22Rv1 (cell line): ENCODE data around the gene MAN2A2.
A peak's percentile ranks its signal among the peaks of the same experiment; 100 is the strongest.
"Not testable (repeated sequence)": the region's sequence is repeated elsewhere in the genome, so short reads cannot be mapped to it uniquely, and the experiment has no call there.

ENCODE experiments used
- H3K27ac ChIP-seq: fragments of 450-650 bp; 2 replicates; pipeline ENCODE4 v1.5.1; 2017
- ZFX ChIP-seq: fragments of 450-650 bp; IDR thresholded peaks from 2 replicates; pipeline ENCODE4 v1.6.1; 2017; ENCODE audit warnings: antibody characterized with exemption, borderline replicate concordance
- TF ChIP-seq, protein P1 (sequence below): fragments of 450-650 bp; IDR thresholded peaks from 2 replicates; pipeline ENCODE4 v1.5.1; 2017; ENCODE audit warnings: mild to moderate bottlenecking

Gene MAN2A2

GRCh38 chr15:90921887-90922286 lies 18.8 kb downstream of the MAN2A2 start:
- no peak for TF ChIP-seq ZFX
- TF ChIP-seq, protein P1, sequence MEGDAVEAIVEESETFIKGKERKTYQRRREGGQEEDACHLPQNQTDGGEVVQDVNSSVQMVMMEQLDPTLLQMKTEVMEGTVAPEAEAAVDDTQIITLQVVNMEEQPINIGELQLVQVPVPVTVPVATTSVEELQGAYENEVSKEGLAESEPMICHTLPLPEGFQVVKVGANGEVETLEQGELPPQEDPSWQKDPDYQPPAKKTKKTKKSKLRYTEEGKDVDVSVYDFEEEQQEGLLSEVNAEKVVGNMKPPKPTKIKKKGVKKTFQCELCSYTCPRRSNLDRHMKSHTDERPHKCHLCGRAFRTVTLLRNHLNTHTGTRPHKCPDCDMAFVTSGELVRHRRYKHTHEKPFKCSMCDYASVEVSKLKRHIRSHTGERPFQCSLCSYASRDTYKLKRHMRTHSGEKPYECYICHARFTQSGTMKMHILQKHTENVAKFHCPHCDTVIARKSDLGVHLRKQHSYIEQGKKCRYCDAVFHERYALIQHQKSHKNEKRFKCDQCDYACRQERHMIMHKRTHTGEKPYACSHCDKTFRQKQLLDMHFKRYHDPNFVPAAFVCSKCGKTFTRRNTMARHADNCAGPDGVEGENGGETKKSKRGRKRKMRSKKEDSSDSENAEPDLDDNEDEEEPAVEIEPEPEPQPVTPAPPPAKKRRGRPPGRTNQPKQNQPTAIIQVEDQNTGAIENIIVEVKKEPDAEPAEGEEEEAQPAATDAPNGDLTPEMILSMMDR: no peak

GRCh38 chr15:90922712-90923322 lies 19.7 kb downstream of the MAN2A2 start:
- H3K27ac ChIP-seq: peak overlapping the region; percentile 3; the same call in 1 of the 2 replicates

More at GRCh38 chr15:90921887-90922286, 18.8 kb downstream of the MAN2A2 start:
- H3K27ac ChIP-seq: no peak overlapping the region

DNA sequence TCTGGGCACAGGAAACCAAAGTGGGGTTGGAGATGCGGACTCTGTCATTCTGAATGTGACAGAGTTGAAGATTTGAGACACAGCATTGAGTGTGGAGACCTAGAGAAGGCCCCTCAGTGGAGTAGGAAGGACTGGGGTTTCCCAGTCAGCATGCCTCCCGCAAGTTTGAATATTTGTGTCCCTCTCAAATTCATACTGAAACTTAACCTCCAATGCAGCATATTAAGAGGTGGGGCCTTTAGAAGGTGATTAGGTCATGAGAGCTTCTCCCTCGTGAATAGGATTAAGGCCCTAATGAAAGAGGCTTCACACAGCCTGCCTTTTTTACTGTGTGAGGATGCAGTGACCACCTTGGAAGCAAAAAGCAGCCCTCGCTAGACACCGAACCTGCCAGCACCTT lies 21.3 kb downstream of the MAN2A2 start:
- no peak overlapping the region for H3K27ac ChIP-seq
- TF ChIP-seq, protein P1: no peak
- no peak for TF ChIP-seq ZFX

DNA sequence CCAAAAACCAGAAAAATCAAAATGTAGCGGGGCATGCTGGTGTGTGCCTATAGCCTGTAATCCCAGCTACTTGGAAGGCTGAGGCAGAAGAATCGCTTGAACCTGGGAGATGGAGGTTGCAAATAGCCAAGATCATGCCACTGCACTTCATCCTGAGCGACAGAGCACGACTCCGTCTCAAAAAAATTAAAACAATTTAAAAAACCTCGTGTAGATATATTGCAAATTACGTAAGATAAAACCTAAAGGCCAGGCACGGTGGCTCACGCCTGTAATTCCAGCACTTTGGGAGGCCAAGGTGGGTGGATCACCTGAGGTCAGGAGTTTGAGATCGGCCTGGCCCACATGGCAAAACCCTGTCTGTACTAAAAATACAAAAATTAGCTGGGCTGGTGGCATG lies 23.7 kb downstream of the MAN2A2 start:
- H3K27ac ChIP-seq: not testable (repeated sequence)

DNA sequence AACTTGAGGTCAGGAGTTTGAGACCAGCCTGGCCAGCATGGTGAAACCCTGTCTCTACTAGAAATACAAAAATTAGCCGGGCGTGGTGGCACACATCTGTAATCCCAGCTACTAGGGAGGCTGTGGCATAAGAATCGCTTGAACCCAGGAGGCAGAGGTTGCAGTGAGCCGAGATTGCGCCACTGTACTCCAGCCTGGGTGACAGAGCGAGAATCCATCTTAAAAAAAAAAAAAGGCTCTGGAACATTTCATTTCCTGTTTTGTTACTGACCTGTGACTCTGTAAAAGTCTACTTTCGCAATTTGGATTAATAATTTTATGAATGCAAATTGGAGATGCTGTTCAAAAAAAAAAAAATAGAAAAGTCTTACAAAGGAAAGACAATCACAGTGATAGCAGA lies 25.0 kb downstream of the MAN2A2 start:
- H3K27ac ChIP-seq: peak overlapping the region; percentile 97; the same call in 1 of the 2 replicates

DNA sequence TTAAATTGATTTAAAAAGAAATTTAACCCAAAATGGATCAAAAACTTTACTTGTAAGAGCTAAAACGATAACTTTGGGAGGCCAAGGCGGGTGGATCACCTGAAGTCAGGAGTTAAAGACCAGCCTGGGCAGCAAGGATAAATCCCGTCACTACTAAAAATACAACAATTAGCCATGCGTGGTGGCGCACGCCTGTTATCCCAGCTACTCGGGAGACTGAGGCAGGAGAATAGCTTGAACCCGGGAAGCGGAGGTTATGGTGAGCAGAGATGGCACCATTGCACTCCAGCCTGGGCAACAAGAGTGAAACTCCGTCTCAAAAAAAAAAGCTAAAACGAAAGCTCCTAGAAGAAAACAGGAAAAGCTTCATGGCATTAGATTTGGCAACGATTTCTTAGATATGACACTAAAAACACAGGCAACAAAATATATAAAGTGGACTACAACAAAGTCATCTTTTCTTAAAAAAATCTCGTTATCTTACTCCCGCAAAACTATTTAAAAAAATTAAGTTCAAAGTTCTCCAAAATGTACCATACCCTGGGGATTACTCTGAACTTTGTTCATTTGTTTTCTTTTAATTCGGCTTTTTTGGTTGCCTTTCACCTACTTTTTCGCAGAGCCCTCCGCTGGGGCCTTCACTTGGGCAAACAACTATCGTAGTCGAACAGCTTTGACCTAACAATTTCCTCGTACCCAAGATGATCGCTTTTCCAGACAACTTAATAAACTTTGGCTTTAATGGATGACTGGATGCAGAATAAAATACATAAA lies 26.3 kb downstream of the MAN2A2 start:
- TF ChIP-seq ZFX: no peak
- TF ChIP-seq, protein P1: no peak

GRCh38 chr15:90930861-90931574 lies 27.9 kb downstream of the MAN2A2 start:
- H3K27ac ChIP-seq: peak overlapping the region; percentile 97
- TF ChIP-seq ZFX: no peak
- TF ChIP-seq, protein P1: no peak

More for the DNA sequence above, 26.3 kb downstream of the MAN2A2 start:
- H3K27ac ChIP-seq: peak overlapping the region; percentile 97

DNA sequence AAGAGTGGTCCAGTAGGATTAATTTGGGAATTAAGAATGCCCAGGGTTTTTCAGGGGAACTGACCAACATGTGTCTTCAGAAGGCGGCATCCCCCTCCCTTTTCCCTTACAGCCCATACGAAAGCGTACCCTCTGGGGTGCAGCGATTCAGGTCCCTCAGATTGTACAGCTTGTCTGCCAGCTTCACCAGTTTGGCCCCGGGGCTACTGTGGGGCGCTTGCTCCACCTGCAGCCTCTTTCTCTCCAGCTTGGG lies 28.4 kb downstream of the MAN2A2 start:
- TF ChIP-seq ZFX: no peak
- TF ChIP-seq, protein P1: no peak; the same call in 1 of the 2 replicates
- peak overlapping the region; percentile 97 for H3K27ac ChIP-seq
